SU-DHL-6 (cell line): ENCODE results near the gene ZNF618.

Experiments used
- H2AFZ ChIP-seq: fragments of 200-600 bp; sonication (generic); 2 replicates; pipeline ENCODE4 v1.6.1; 2014; ENCODE audit warnings: low read depth, mild to moderate bottlenecking, moderate library complexity, mixed read lengths, antibody characterized with exemption, low read length; ENCODE audit not compliant: severe bottlenecking
- H3F3A ChIP-seq: fragments of 200-600 bp; shearing (Covaris generic); 2 replicates; pipeline ENCODE4 v1.6.0; 2016; ENCODE audit warnings: antibody characterized with exemption, mild to moderate bottlenecking; ENCODE audit not compliant: insufficient read depth
- H3K27ac ChIP-seq: fragments of 200-600 bp; sonication (generic); 2 replicates; pipeline ENCODE4 v1.5.1; 2016; ENCODE audit warnings: low read depth, mild to moderate bottlenecking, low read length, moderate library complexity, mixed read lengths
- H3K27me3 ChIP-seq: fragments of 200-600 bp; sonication (generic), shearing (Covaris generic); 2 replicates; pipeline ENCODE4 v1.6.0; 2014; ENCODE audit warnings: mild to moderate bottlenecking, low read length
- H3K36me3 ChIP-seq: fragments of 200-600 bp; sonication (generic); 2 replicates; pipeline ENCODE4 v1.6.1; 2014; ENCODE audit warnings: mild to moderate bottlenecking, low read length, mixed read lengths
- H3K4me2 ChIP-seq: fragments of 300-600, 200-600 bp; shearing (Covaris generic), sonication (generic); 2 replicates; pipeline ENCODE4 v1.6.0; 2014; ENCODE audit warnings: low read length, low read depth, mild to moderate bottlenecking; ENCODE audit not compliant: poor library complexity, severe bottlenecking
- H3K4me3 ChIP-seq: fragments of 200-600 bp; sonication (generic); 2 replicates; pipeline ENCODE4 v1.5.1; 2014; ENCODE audit warnings: antibody characterized with exemption, low read length, mild to moderate bottlenecking, mixed read lengths; ENCODE audit not compliant: insufficient read depth, poor library complexity, severe bottlenecking
- H3K79me2 ChIP-seq: fragments of 200-600 bp; sonication (generic); 2 replicates; pipeline ENCODE4 v1.6.1; 2014; ENCODE audit warnings: mild to moderate bottlenecking, low read length, moderate library complexity; ENCODE audit not compliant: insufficient read depth
- H3K9ac ChIP-seq: fragments of 200-600 bp; sonication (generic); 2 replicates; pipeline ENCODE4 v1.7.0; 2014; ENCODE audit warnings: mild to moderate bottlenecking, low read length
- H3K9me2 ChIP-seq: fragments of 200-600 bp; sonication (generic); replicated peaks from 2 replicates; pipeline ENCODE4 v1.6.1; 2014; ENCODE audit warnings: low read length; ENCODE audit not compliant: insufficient read depth
- H3K9me3 ChIP-seq: fragments of 200-600 bp; sonication (generic); 2 replicates; pipeline ENCODE4 v1.6.1; 2014; ENCODE audit warnings: low read length, mixed read lengths; ENCODE audit not compliant: insufficient read depth
- H4K20me1 ChIP-seq: fragments of 200-600 bp; sonication (generic); 2 replicates; pipeline ENCODE4 v1.6.1; 2014; ENCODE audit warnings: low read depth, mild to moderate bottlenecking, antibody characterized with exemption, low read length, moderate library complexity, mixed read lengths
- EZH2phosphoT487 ChIP-seq: fragments of 200-600 bp; sonication (generic), shearing (Covaris generic); conservative IDR thresholded peaks from 2 replicates; pipeline ENCODE4 v1.6.1; 2018; ENCODE audit warnings: mild to moderate bottlenecking, antibody characterized with exemption, low read length, moderate library complexity, mixed read lengths
- TF ChIP-seq, protein P1 (sequence below): fragments of 200-600 bp; sonication (generic); IDR thresholded peaks from one replicate; pipeline ENCODE4 v1.5.1; 2017; ENCODE audit warnings: antibody characterized with exemption, mild to moderate bottlenecking, low read length, moderate library complexity; ENCODE audit not compliant: insufficient read depth, poor library complexity, severe bottlenecking

Gene ZNF618

GRCh38 chr9:114016101-114016500 lies 140.0 kb downstream of the ZNF618 start:
- Histone ChIP-seq H3K9me2 (no peaks in the 10 kb centered on the region), H3F3A (no peaks in the 10 kb centered on the region), H3K4me3 (no peak overlapping the region), H2AFZ (no peak overlapping the region), H3K27me3 (no peaks in the 10 kb centered on the region), H3K79me2 (no peaks in the 10 kb centered on the region), H3K36me3 (no peaks in the 10 kb centered on the region), H4K20me1 (no peaks in the 10 kb centered on the region), H3K9me3 (no peaks in the 10 kb centered on the region), H3K27ac (no peak overlapping the region), H3K4me2 (no peak overlapping the region), H3K9ac (no peak overlapping the region)
- TF ChIP-seq, protein P1, sequence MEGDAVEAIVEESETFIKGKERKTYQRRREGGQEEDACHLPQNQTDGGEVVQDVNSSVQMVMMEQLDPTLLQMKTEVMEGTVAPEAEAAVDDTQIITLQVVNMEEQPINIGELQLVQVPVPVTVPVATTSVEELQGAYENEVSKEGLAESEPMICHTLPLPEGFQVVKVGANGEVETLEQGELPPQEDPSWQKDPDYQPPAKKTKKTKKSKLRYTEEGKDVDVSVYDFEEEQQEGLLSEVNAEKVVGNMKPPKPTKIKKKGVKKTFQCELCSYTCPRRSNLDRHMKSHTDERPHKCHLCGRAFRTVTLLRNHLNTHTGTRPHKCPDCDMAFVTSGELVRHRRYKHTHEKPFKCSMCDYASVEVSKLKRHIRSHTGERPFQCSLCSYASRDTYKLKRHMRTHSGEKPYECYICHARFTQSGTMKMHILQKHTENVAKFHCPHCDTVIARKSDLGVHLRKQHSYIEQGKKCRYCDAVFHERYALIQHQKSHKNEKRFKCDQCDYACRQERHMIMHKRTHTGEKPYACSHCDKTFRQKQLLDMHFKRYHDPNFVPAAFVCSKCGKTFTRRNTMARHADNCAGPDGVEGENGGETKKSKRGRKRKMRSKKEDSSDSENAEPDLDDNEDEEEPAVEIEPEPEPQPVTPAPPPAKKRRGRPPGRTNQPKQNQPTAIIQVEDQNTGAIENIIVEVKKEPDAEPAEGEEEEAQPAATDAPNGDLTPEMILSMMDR, result no peak
- no peak for TF ChIP-seq EZH2phosphoT487

- Histone ChIP-seq H3F3A (no peaks in the 10 kb centered on the region), H3K27ac (no peak overlapping the region), H2AFZ (no peak overlapping the region), H3K36me3 (no peaks in the 10 kb centered on the region), H3K9me2 (no peaks in the 10 kb centered on the region), H3K4me3 (no peak overlapping the region), H3K79me2 (no peaks in the 10 kb centered on the region), H3K9me3 (no peaks in the 10 kb centered on the region), H3K4me2 (no peak overlapping the region), H4K20me1 (no peaks in the 10 kb centered on the region), H3K9ac (no peak overlapping the region), H3K27me3 (no peaks in the 10 kb centered on the region)
- TF ChIP-seq, protein P1, result no peak
- TF ChIP-seq EZH2phosphoT487, result no peak
These were observed 140.7 kb downstream of the ZNF618 start for GRCh38 chr9:114016629-114017423.

DNA sequence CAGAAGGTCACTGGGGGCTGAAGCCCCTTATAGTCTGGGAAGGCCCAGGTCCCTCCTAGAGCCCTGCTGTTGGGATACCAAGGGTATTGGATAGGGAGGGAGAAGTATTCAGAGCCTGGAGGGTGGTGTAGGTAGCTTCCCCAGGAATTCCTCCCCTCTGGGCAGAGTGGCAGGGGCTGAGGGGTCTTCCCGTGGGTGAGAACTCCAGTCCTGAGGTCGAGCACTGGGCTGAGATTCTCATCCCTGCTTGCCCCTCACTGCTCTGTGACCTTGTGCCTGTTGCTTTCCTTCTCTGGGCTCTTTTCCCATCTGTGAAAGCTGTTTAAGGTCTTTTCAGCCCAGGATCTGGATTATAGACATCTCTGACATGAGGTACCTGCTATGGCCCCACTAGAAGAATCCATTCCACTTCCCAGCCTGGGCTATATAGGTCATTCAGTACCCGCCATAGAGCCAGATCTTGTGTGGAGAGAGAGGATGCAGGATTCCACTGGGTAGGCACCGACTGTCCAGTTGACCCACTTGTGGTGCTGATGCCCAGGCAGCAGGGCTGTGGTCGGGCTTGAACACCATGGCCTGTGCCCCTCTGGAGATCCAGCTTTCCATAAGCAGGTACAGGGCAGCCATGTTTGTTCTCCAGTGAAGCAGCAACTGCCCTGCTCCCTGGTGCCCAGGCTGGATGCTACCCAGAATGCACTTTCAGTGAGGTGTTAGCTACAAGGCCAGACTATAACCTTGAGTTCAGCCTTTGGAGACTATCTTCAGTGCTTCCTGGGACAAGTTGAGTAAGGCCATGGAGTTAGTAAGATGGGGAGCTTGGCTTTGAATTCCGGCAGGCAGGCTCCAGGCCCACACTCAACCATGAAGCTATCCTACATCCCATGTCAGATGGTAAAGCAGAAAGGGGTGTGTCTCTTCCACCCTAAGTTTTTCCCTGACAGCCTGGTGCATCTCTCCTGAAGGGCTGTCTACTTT lies 141.9 kb downstream of the ZNF618 start:
- no peak for TF ChIP-seq EZH2phosphoT487
- TF ChIP-seq, protein P1, result no peak
- no peaks in the 10 kb centered on the region for H3K79me2 ChIP-seq
- no peak overlapping the region for H3K4me2 ChIP-seq

More for the DNA sequence above, 141.9 kb downstream of the ZNF618 start:
- H3K4me3 ChIP-seq, result no peak overlapping the region
- H3K9me3 ChIP-seq, result no peaks in the 10 kb centered on the region
- no peaks in the 10 kb centered on the region for H3K36me3 ChIP-seq
- H3K27me3 ChIP-seq, result no peaks in the 10 kb centered on the region
- H3F3A ChIP-seq, result no peaks in the 10 kb centered on the region
- no peak overlapping the region for H3K27ac ChIP-seq
- no peaks in the 10 kb centered on the region for H3K9me2 ChIP-seq
- no peak overlapping the region for H3K9ac ChIP-seq
- H4K20me1 ChIP-seq, result no peaks in the 10 kb centered on the region
- H2AFZ ChIP-seq, result no peak overlapping the region
